HCT116 (cell line): Measurements from ENCODE around the gene RIF1. TPM values are rescaled to one million over a fixed set of nuclear protein-coding genes. Genes with fewer than 3 reads are reported as not detected.

Experiments used
- ATAC-seq: fragments of 200-7000 bp; cut with Tn5 transposase; 2 replicates; pipeline ENCODE4 v1.9.1; 2020; ENCODE audit warnings: mild to moderate bottlenecking, moderate library complexity
- BruUV-seq: library from RNA; stranded (reverse); fragments of 400-500 nt; replicated peaks from 2 replicates; lab custom pipeline; 2021; lab: Mats Ljungman, UMichigan
- CTCF ChIA-PET: fragments of 300-600 bp; sonication (Branson Sonifier 250); formaldehyde crosslinking; loops from one replicate; lab custom pipeline; 2021; ENCODE audit warnings: antibody characterized with exemption; lab: Charles Lee
- POLR2A ChIA-PET: fragments of 300-600, 350-600 bp; sonication (Branson Sonifier 250); formaldehyde crosslinking; loops from one replicate; lab custom pipeline; 2021; ENCODE audit warnings: antibody characterized with exemption; lab: Charles Lee
- RAD21 ChIA-PET, 2 experiments: fragments of 300-600 bp; sonication (Branson Sonifier 250); formaldehyde crosslinking; loops; one replicate each; lab custom pipeline; 2023; ENCODE audit warnings: low total read pairs in 2 of 2; ENCODE audit not compliant: uncharacterized antibody in 2 of 2, unreplicated experiment in 2 of 2, low non-redundant PET in 1 of 2; lab: Charles Lee
- DNase-seq: peaks from one replicate; pipeline ENCODE4 v3.0.0-alpha.2; 2010; ENCODE audit warnings: low read depth, low spot score
- H2AFZ ChIP-seq: fragments of 200-600 bp; shearing (Covaris generic), sonication (generic); 2 replicates; pipeline ENCODE4 v1.6.1; 2017; ENCODE audit warnings: low read depth, mixed run types, mixed read lengths, antibody characterized with exemption, low read length; ENCODE audit not compliant: poor library complexity, severe bottlenecking
- H3K27ac ChIP-seq: 2 replicates; pipeline ENCODE4 v1.5.1; 2012; ENCODE audit warnings: low read depth, low read length
- H3K27me3 ChIP-seq: fragments of 200-600 bp; sonication (generic); 2 replicates; pipeline ENCODE4 v1.6.1; 2016; ENCODE audit warnings: mixed run types, low read length, mixed read lengths; ENCODE audit not compliant: insufficient read depth
- H3K36me3 ChIP-seq, 2 experiments: fragments of 200-500 bp in 1 of 2; fragments of 200-600 bp in 1 of 2; sonication (Bioruptor generic) in 1 of 2; sonication (generic) in 1 of 2; 2 replicates each; pipeline versions ENCODE4 v1.5.1 to v1.6.1; 2014 to 2016; ENCODE audit warnings: low read length in 2 of 2, inconsistent platforms in 1 of 2, mixed read lengths in 1 of 2, mixed run types in 1 of 2; ENCODE audit not compliant: insufficient read depth in 2 of 2, control insufficient read depth in 1 of 2
- H3K4me1 ChIP-seq, 2 experiments: fragments of 200-600 bp in 1 of 2; sonication (generic) in 1 of 2; 2 replicates each; pipeline versions ENCODE4 v1.5.1 to v1.6.1; 2012 to 2017; ENCODE audit warnings: low read length in 2 of 2, inconsistent platforms in 1 of 2, mild to moderate bottlenecking in 1 of 2, mixed read lengths in 1 of 2, mixed run types in 1 of 2, moderate library complexity in 1 of 2; ENCODE audit not compliant: insufficient read depth in 2 of 2, control insufficient read depth in 1 of 2
- H3K4me2 ChIP-seq: fragments of 200-600 bp; sonication (generic); 2 replicates; pipeline ENCODE4 v1.6.1; 2017; ENCODE audit warnings: mixed run types, low read length, mixed read lengths
- H3K4me3 ChIP-seq, 2 experiments: fragments of 200-600 bp in 1 of 2; sonication (generic) in 1 of 2; replicated peaks in 1 of 2; 2 replicates each; pipeline ENCODE4 v1.5.1; 2011 to 2016; ENCODE audit warnings: low read length in 2 of 2, control low read depth in 1 of 2, low read depth in 1 of 2, mild to moderate bottlenecking in 1 of 2, mixed read lengths in 1 of 2, mixed run types in 1 of 2
- H3K79me2 ChIP-seq: fragments of 200-600 bp; sonication (generic); 2 replicates; pipeline ENCODE4 v1.6.1; 2017; ENCODE audit warnings: mild to moderate bottlenecking, mixed run types, low read length, moderate library complexity, mixed read lengths; ENCODE audit not compliant: insufficient read depth
- H3K9ac ChIP-seq: fragments of 200-600 bp; sonication (generic); 2 replicates; pipeline ENCODE4 v1.6.1; 2016; ENCODE audit warnings: low read length, mixed read lengths
- H3K9me2 ChIP-seq: fragments of 200-600 bp; sonication (generic), shearing (Covaris generic); 2 replicates; pipeline ENCODE4 v1.6.1; 2017; ENCODE audit warnings: mixed run types, mild to moderate bottlenecking, moderate library complexity; ENCODE audit not compliant: insufficient read depth
- H3K9me3 ChIP-seq, 2 experiments: fragments of 200-500 bp in 1 of 2; fragments of 200-600 bp in 1 of 2; sonication (Bioruptor generic) in 1 of 2; sonication (generic) in 1 of 2; 2 replicates each; pipeline ENCODE4 v1.6.1; 2014 to 2017; ENCODE audit warnings: low read length in 2 of 2, mixed read lengths in 2 of 2, inconsistent platforms in 1 of 2, low read depth in 1 of 2, mild to moderate bottlenecking in 1 of 2, mixed run types in 1 of 2, moderate library complexity in 1 of 2; ENCODE audit not compliant: control insufficient read depth in 1 of 2, insufficient read depth in 1 of 2
- H4K20me1 ChIP-seq: fragments of 200-600 bp; sonication (generic), shearing (Covaris generic); 2 replicates; pipeline ENCODE4 v1.6.1; 2017; ENCODE audit warnings: mixed run types, mild to moderate bottlenecking, moderate library complexity; ENCODE audit not compliant: insufficient read depth
- ATF3 ChIP-seq: IDR thresholded peaks from 2 replicates; pipeline ENCODE4 v1.6.1; 2012
- CEBPB ChIP-seq: IDR thresholded peaks from 2 replicates; pipeline ENCODE4 v1.6.1; 2012; ENCODE audit warnings: low read depth
- EGR1 ChIP-seq: IDR thresholded peaks from 2 replicates; pipeline ENCODE4 v1.6.1; 2012; ENCODE audit warnings: low read depth
- ELF1 ChIP-seq: IDR thresholded peaks from 2 replicates; pipeline ENCODE4 v1.6.1; 2012; ENCODE audit warnings: low read depth, borderline replicate concordance
- EZH2phosphoT487 ChIP-seq: fragments of 200-600 bp; IDR thresholded peaks from 2 replicates; pipeline ENCODE4 v1.6.1; 2018; ENCODE audit warnings: antibody characterized with exemption, borderline replicate concordance
- FOSL1 ChIP-seq: IDR thresholded peaks from 2 replicates; pipeline ENCODE4 v1.6.1; 2012; ENCODE audit warnings: low read depth
- POLR2AphosphoS5 ChIP-seq: IDR thresholded peaks from 2 replicates; pipeline ENCODE4 v1.6.1; 2011; ENCODE audit warnings: mild to moderate bottlenecking, low read depth, low read length, moderate library complexity
- RAD21 ChIP-seq: IDR thresholded peaks from 2 replicates; pipeline ENCODE4 v1.6.1; 2012; ENCODE audit warnings: low read depth, mild to moderate bottlenecking
- SIN3A ChIP-seq: IDR thresholded peaks from 2 replicates; pipeline ENCODE4 v1.6.1; 2012; ENCODE audit warnings: low read depth
- ZBTB33 ChIP-seq: IDR thresholded peaks from 2 replicates; pipeline ENCODE4 v1.6.1; 2011; ENCODE audit warnings: mild to moderate bottlenecking, low read length, moderate library complexity; ENCODE audit not compliant: insufficient replicate concordance; ENCODE audit errors: extremely low read depth
- ZFX ChIP-seq: fragments of 450-650 bp; IDR thresholded peaks from 2 replicates; pipeline ENCODE4 v1.6.1; 2017
- intact Hi-C: fragments of 100-400 bp; cut with micrococcal nuclease; formaldehyde crosslinking; loops from 2 replicates; pipeline ENCODE4 v1.10.0; 2022
- total RNA-seq: library from RNA; stranded (reverse); gene quantifications from one replicate; pipeline ENCODE4 v1.2.1, GENCODE V29; 2021; ENCODE audit not compliant: unreplicated experiment
- TF ChIP-seq, protein P1 (sequence below), 3 experiments: fragments of 200-600 bp in 1 of 3; sonication (generic) in 1 of 3; IDR thresholded peaks in 2 of 3; conservative IDR thresholded peaks in 1 of 3; 2 replicates each; pipeline ENCODE4 v1.5.1; 2012 to 2017; ENCODE audit warnings: low read depth in 2 of 3, low read length in 2 of 3, antibody characterized with exemption in 1 of 3, borderline replicate concordance in 1 of 3, control low read depth in 1 of 3, mild to moderate bottlenecking in 1 of 3, mixed read lengths in 1 of 3, mixed run types in 1 of 3, moderate library complexity in 1 of 3; ENCODE audit not compliant: insufficient read depth in 1 of 3
- TF ChIP-seq, protein P2 (sequence below): IDR thresholded peaks from 2 replicates; pipeline ENCODE4 v1.6.1; 2012

Gene RIF1
- total RNA-seq, 1 experiment from 2014 or later: 48.0 TPM

DNA sequence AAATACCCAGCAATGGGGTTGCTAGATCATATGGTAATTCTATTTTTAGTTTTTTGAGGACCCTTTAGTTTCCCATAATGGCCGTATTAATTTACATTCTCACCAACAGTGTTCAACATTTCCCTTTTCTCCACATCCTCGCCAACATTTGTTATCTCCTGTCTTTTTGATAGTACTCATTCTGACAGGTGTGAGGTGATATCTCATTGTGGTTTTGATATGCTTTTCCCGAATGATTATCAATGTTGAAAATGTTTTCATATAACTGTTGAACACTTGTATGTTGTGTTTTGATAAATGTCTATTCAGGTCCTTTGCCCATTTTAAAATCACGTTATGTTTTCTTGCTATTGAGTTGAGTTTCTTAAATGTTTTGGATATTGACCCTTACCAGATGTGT, 5.8 kb upstream of the RIF1 start:
- Histone ChIP-seq H3K4me3 (no peak overlapping the region), H3K36me3 (no peaks in the 10 kb centered on the region), H3K79me2 (no peaks in the 10 kb centered on the region), H3K27me3 (no peaks in the 10 kb centered on the region), H3K9ac (no peak overlapping the region), H2AFZ (no peak overlapping the region), H3K27ac (no peak overlapping the region), H3K9me2 (peaks cover 2% of the 10 kb centered on the region; the same call in 1 of the 2 replicates)
- ChIA-PET CTCF (no interaction called here), POLR2A (no interaction called here), RAD21 (no interaction called here)
- DNase-seq: no peak
- intact Hi-C loops: loop anchor here (10.0 kb wide), 1 partner anchor 139 kb away; the partner anchor contains the start of gene RBM43
- no TSS peak for BruUV-seq
- TF ChIP-seq, protein P1, sequence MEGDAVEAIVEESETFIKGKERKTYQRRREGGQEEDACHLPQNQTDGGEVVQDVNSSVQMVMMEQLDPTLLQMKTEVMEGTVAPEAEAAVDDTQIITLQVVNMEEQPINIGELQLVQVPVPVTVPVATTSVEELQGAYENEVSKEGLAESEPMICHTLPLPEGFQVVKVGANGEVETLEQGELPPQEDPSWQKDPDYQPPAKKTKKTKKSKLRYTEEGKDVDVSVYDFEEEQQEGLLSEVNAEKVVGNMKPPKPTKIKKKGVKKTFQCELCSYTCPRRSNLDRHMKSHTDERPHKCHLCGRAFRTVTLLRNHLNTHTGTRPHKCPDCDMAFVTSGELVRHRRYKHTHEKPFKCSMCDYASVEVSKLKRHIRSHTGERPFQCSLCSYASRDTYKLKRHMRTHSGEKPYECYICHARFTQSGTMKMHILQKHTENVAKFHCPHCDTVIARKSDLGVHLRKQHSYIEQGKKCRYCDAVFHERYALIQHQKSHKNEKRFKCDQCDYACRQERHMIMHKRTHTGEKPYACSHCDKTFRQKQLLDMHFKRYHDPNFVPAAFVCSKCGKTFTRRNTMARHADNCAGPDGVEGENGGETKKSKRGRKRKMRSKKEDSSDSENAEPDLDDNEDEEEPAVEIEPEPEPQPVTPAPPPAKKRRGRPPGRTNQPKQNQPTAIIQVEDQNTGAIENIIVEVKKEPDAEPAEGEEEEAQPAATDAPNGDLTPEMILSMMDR (IDR thresholded peaks at IDR 0.05 in 2 of 3, conservative IDR thresholded peaks at IDR 0.05 in 1 of 3; ENCODE audit: borderline replicate concordance in 1 of 3, insufficient read depth in 1 of 3, low read depth in 2 of 3, low read length in 2 of 3): no peak
- TF ChIP-seq SIN3A: no peak
- TF ChIP-seq EZH2phosphoT487: no peak
- TF ChIP-seq ZBTB33: no peak
- no peak for TF ChIP-seq ATF3
- no peak for TF ChIP-seq POLR2AphosphoS5
- no peak for TF ChIP-seq CEBPB
- no peak for TF ChIP-seq ZFX
- no peak for TF ChIP-seq EGR1
- TF ChIP-seq FOSL1: no peak
- TF ChIP-seq ELF1: no peak
- TF ChIP-seq, protein P2, sequence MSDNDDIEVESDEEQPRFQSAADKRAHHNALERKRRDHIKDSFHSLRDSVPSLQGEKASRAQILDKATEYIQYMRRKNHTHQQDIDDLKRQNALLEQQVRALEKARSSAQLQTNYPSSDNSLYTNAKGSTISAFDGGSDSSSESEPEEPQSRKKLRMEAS: no peak
- no peak for TF ChIP-seq RAD21
- TF ChIP-seq, all 23 proteins: peak for 0
- ATAC-seq: no peak
- Histone ChIP-seq H3K4me2 (no peak overlapping the region), H3K4me1 (peaks cover 0 to 2% of the 10 kb centered on the region in 2 experiments; a peak in 2 of 4 replicates), H4K20me1 (no peaks in the 10 kb centered on the region), H3K9me3 (no peaks in the 10 kb centered on the region)
